CD1c-positive myeloid dendritic cell (primary cell): ENCODE data around the gene LRFN5.

Experiments
- DNase-seq: peaks from one replicate; pipeline ENCODE4 v3.0.0-alpha.2; 2016; ENCODE audit errors: extremely low spot score

LRFN5 gene

GRCh38 chr14:41773536-41774279, 167.0 kb downstream of the LRFN5 start:
- DNase-seq = no peak

- no peak for DNase-seq
Measured at GRCh38 chr14:41782511-41782910, 175.8 kb downstream of the LRFN5 start.

DNA sequence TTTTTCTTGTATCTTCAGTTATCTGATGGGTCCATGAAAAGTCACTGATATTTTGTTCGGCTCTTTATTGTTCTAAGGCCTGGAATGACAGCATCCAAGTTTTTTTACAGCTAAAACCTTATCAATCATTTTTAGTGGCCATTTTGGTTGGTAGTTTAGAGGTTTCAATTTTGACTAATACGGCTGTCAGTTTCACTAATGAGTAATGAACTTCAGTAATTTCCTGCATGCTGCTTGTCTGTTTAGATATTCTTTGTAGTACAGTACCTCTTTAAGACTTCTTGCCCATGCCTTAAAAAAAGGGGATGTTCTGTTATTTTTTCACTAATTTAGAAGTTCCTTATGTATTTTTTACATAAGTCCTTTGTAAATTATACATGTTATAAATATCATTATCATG, 176.7 kb downstream of the LRFN5 start:
- no peak for DNase-seq

- DNase-seq = no peak
Measured at GRCh38 chr14:41785696-41786095, 179.0 kb downstream of the LRFN5 start.

DNA sequence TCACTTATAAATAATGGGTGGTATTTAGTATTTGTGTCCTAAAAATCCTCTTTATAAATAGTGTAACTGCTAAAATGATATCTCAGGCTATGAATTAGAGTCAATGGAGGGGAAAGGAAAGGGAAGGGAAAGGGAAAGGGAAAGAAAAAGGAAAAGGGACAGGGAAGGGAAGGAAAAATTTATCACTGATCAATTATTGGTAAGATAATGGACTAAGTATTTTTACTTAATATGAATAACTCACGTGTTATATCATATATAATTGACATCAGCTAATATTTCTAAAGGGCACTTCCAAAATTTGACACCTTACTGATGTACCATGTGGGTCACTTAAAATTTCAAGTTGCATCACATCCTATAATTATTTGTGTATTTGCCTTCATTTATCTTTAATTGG, 193.1 kb downstream of the LRFN5 start:
- DNase-seq = no peak

DNA sequence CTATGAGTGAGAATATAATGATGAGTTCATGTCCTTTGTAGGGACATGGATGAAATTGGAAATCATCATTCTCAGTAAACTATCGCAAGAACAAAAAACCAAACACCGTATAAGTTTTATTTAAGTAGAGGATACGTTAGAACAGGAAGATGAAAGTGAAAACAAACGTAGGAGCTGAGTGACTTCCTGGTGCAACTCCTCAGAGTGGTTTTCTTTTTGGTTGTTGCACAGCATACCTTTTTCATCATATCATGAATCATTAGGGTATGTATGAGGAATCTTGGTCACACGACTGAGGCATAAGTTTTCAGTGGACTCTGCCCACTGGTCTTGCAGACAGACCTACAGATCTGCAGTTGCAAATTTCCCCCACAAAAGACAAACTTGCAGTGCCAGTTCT, 199.0 kb downstream of the LRFN5 start:
- DNase-seq = no peak

GRCh38 chr14:41806366-41806975, 199.8 kb downstream of the LRFN5 start:
- DNase-seq = no peak

- no peak for DNase-seq
Measured at GRCh38 chr14:41810362-41810761, 203.7 kb downstream of the LRFN5 start.

DNA sequence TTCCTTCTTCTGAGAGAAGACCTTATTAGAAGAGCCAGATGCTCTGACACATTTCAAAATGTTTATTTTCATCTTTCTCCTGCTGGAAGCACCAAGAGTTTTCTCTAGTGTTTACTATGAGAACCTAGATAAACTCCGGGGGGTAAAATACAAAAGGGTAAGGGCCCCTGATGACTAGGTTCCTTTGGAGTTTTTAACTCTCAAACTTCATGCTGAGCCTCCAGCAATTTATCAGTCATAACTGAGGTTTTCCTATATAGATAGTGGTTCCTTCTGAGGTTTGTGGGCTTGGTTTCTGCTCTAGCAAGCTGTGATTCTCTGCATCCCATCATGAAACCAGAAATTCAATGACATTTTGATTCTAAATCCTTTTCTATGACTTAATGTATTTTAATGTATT, 210.9 kb downstream of the LRFN5 start:
- DNase-seq = no peak

- DNase-seq = no peak
Measured at GRCh38 chr14:41824441-41824840, 217.8 kb downstream of the LRFN5 start.

DNA sequence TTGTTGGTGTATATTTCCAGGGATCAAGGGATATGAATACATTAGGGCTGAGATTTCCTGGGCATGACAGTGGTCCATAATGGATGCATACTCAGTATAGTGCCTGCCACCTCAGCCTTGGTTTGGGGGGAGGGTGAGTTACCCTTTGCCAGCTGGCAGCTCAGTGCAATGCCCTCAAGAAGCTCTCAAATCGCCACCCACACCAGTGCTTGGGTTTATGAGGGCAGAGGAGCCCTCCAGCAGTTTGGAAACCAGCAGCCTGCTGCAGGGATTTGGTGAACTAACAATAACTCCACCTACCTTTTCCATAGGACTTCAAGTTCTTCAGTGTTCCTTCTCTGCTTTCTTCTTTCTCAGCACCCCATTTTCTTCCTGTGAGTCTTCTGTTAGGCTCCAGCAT, 218.9 kb downstream of the LRFN5 start:
- no peak for DNase-seq

DNA sequence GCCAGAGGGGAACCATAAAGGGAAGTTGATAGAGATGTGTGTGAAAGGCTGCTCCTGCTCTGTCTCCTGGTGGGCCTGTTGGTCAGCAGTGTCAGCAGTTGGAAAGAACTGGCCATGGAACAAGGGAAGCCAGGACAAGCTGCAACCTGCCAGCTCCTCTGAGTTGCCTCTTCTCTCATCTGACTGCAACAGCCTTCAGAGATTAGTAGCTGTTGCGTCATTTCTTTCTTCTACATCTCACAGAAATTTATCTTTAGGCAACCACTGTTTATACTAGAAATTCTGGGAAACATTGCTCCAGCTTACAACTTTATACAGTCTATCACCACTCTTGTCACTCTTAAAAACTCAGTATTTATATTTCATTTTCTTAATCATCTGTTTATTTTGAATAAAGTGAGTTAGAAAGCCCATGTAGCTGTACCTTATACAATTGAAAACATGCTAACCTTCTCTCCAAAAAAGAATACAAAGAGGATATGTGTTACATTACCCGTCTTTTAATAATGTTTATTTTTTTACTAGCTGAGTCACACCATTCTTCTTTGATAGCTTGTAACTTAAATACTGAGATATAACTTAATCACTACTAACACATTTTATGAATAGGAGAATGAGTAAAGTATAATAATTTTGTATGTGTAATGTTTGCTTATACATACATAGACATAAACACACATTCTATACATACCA, 224.2 kb downstream of the LRFN5 start:
- no peak for DNase-seq

DNA sequence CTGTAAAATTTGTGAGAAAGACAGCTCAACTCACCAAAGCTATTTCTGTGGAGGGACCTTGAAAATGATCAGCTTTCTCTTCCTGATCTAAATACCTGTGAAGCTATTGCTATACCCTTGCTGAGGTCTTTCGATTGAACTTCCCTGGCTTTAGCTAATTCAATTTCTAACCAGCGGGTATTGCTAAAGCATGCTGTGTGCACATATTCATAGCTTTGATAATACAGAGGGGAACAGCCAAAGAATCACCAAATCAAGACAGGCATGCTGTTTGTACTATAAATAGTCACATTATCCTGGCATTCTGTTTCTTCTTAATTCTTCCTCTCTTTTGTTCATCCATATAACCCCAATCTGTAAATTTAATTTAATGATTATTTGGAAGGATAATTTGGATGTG, 233.0 kb downstream of the LRFN5 start:
- DNase-seq = no peak

DNA sequence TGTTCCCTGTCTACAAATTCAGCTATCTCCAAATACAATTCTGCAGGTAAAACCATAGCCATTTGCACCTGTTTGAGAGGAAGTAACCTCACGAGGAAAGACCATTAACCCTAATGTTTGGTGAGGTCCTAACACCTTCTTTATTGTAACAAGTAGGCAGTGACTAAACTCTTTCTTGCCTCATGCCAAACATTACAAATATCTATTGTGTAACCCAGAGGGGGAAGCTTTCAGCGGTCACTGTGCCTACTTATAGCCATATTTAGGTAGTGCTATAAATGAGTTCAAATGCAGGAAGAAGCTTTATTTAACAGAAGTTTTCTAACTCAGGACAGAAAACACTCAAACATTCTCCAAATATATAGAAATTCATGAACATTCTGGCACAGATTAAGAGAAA, 252.7 kb downstream of the LRFN5 start:
- DNase-seq = no peak

GRCh38 chr14:41860586-41860985, 253.9 kb downstream of the LRFN5 start:
- no peak for DNase-seq

DNA sequence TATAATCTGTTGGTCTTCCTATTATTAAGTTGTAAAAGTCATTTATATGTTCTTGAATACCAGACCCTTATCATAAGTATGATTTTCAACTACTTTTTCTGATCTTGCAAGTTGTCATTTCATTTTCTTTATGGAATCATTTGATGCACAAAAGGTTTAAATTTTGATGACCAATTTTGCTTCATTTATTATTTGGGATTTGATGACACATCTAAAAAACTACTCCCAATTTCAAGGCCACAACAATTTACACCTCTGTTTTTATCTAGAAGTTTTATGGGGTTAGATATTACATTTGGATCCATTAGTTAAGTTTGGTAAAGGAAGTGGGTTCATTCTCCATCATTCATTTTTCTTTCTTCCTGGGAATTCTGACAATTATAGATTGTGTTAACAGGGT, 259.2 kb downstream of the LRFN5 start:
- DNase-seq = no peak

DNA sequence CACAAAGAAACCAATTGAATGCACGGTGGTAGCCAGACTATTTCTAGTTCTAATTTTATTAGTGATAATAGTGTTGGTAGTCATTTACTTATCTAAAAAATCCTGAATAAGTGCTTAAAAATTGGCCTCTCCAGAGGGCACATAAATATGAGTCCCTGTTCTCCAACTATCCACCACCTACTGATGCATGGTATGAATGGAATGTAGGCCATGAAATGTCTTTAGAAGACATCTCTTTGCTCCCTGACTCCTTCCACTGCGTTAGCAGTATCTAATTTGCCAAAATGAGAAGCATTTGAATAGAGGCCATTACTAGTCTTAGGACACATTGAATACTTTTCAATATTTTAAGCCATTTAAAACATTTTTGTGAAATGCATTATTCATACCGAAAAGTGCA, 261.7 kb downstream of the LRFN5 start:
- DNase-seq = no peak

DNA sequence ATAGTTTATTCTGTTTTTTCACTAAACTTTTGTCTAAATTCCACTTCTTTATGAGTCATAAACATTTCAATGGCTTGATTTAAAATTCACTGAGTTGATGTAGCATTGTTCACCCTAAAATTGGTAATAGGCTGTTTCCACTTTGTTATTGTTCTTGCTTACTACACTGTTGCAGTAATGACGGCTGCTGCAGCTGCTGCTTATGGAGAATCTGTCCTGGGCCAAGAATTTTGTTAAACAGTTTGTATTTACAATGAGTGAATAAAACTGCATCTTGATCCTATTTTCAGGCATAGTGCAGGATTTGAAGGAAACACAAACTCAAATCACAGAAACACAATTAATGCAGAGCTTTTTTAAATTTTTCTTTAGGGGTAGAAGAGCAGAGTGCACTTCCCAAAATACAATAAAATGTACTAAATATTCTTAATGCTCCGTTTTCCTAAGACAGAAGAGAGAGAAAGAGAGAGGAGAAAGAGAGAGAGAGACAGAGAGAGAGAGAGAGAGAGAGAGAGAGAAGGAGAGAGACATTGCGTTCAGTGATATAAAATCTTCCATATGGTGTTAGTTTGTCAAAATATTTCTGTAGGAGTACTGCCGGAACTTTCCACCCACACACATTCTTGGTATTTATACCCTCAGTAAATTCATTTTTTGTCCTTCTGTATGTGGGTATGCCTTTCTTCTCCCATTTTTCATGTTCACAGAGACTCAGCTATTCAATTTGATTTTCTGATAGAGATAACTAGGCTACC, 266.4 kb downstream of the LRFN5 start:
- DNase-seq = no peak

- no peak for DNase-seq
Measured at GRCh38 chr14:41873686-41874317, 267.1 kb downstream of the LRFN5 start.

DNA sequence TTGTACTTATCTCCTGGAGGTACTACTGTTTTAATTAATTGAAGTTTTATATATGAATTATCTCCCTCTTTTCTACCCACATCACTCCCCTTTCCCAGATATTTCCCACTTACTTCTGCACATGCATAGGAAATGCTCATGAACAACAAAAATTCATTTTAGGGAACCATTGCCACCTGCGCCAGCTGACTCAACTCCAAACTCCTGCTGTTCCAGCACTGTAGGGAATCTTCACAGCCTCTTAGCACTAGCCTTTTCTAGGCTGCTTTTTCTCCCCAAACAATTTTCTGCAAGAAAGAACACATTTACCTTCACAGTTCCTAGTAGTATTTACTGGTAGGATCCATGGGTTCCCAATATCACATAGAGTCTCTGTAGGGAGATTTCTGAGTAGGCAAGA, 268.4 kb downstream of the LRFN5 start:
- no peak for DNase-seq

DNA sequence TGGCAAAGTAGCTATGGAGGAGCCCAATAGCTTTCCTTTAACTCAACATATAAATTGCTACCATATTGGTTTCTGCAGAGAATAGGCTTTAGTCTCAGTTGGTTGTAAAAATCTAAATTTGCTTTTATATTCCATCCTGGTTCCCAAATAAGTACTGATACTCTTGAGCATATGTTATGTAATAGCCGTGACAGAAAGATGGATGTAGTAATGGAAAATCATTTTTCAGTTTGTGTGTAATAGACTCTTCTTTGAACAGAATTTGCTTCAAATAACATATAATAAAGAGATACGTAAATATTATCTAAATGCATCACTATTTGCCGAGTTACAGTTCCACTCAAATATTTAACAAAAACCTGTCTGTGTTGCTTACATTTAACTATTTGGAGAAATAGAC, 271.6 kb downstream of the LRFN5 start:
- no peak for DNase-seq

- no peak for DNase-seq
Measured at GRCh38 chr14:41891624-41892023, 284.9 kb downstream of the LRFN5 start.
